Measurements from ENCODE around the gene IL18RAP.

IL18RAP gene

DNA sequence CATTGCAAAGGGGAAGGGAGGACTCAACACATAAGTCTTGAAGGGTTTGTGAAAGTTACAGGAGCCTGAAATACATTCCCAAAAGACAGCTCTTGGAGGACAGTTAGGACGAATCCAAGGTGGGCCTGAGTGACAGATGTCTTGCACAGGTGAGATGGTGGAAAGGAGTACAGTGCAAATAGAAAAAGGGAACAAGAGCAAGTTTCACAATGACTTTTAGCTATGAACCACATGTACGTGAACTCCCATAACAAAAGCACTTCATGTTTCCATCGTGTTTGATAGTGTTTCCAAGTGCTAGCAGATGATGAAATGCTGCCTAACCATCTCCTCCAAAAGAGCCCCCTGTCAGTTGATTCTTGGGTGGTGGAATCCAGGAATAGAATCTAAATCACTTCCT, 1.8 kb downstream of the IL18RAP start:
- no peak overlapping the region for H3K4me3 ChIP-seq (ENCODE audit: low read length)
- DNase-seq (ENCODE audit: low read depth), result no peak
- H3K27me3 ChIP-seq (replicated peaks; ENCODE audit: control insufficient read depth, insufficient read depth, low read length), result peaks cover 48% of the 10 kb centered on the region
- H3K4me1 ChIP-seq (ENCODE audit: control insufficient read depth, insufficient read depth, low read length), result no peaks in the 10 kb centered on the region
- no peak overlapping the region for H3K9ac ChIP-seq (ENCODE audit: low read length)
- peaks cover 12% of the 10 kb centered on the region for H3K9me3 ChIP-seq (ENCODE audit: control insufficient read depth, low read length)
- no peaks in the 10 kb centered on the region for H3K36me3 ChIP-seq (ENCODE audit: control insufficient read depth, insufficient read depth, low read length, severe bottlenecking)

GRCh38 chr2:102425441-102426132, 2.6 kb downstream of the IL18RAP start:
- Histone ChIP-seq H3K27me3 (replicated peaks; ENCODE audit: control insufficient read depth, insufficient read depth, low read length) (peaks cover 39% of the 10 kb centered on the region), H3K36me3 (ENCODE audit: control insufficient read depth, insufficient read depth, low read length, severe bottlenecking) (no peaks in the 10 kb centered on the region), H3K9ac (ENCODE audit: low read length) (no peak overlapping the region), H3K9me3 (ENCODE audit: control insufficient read depth, low read length) (peaks cover 12% of the 10 kb centered on the region), H3K4me3 (ENCODE audit: low read length) (no peak overlapping the region), H3K4me1 (ENCODE audit: control insufficient read depth, insufficient read depth, low read length) (no peaks in the 10 kb centered on the region)
- DNase-seq (ENCODE audit: low read depth), result no peak

DNA sequence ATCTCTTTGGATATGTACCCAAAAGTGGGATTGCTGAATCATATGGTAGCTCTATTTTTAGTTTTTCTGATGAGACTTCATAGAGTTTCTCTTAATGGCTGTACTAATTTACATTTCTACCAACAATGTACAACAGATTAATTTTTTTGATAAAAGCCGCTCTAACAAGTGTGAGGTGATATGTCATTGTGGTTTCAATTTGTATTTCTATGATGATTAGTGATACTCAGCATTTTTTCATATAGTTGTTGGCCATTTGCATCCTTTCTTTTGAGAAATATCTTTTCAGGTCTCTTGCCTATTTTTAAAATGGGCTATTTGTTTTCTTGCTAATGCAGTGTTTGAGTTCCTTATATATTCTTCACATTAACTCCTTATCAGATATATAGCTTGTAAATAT, 4.3 kb downstream of the IL18RAP start:
- no peak for DNase-seq (ENCODE audit: low read depth)
- no peak overlapping the region for H3K9ac ChIP-seq (ENCODE audit: low read length)
- H3K27me3 ChIP-seq (replicated peaks; ENCODE audit: control insufficient read depth, insufficient read depth, low read length), result peaks cover 23% of the 10 kb centered on the region
- no peaks in the 10 kb centered on the region for H3K4me1 ChIP-seq (ENCODE audit: control insufficient read depth, insufficient read depth, low read length)
- no peak overlapping the region for H3K4me3 ChIP-seq (ENCODE audit: low read length)
- peaks cover 12% of the 10 kb centered on the region for H3K9me3 ChIP-seq (ENCODE audit: control insufficient read depth, low read length)
- H3K36me3 ChIP-seq (ENCODE audit: control insufficient read depth, insufficient read depth, low read length, severe bottlenecking), result no peaks in the 10 kb centered on the region

DNA sequence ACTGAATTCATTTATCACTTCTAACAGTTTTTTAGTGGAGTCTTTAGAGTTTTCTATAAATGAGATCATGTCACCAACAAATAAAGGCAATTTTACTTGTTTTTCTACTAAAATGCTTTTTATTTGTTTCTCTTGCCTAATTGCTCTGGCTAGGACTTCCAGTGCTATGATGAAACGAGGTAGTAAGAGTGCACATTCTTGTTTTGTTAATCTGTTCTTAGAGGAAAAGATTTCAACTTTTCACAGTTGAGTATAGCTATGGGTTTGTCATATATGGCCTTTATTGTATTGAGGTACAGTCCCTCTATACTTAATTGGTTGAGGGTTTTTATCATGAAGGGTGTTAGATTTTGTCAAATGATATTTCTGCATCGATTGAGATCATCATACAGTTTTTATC, 5.6 kb downstream of the IL18RAP start:
- Histone ChIP-seq H3K4me3 (ENCODE audit: low read length) (no peak overlapping the region), H3K4me1 (ENCODE audit: control insufficient read depth, insufficient read depth, low read length) (no peaks in the 10 kb centered on the region), H3K9me3 (ENCODE audit: control insufficient read depth, low read length) (peaks cover 12% of the 10 kb centered on the region), H3K27me3 (replicated peaks; ENCODE audit: control insufficient read depth, insufficient read depth, low read length) (peaks cover 19% of the 10 kb centered on the region), H3K9ac (ENCODE audit: low read length) (no peak overlapping the region), H3K36me3 (ENCODE audit: control insufficient read depth, insufficient read depth, low read length, severe bottlenecking) (no peaks in the 10 kb centered on the region)
- no peak for DNase-seq (ENCODE audit: low read depth)

DNA sequence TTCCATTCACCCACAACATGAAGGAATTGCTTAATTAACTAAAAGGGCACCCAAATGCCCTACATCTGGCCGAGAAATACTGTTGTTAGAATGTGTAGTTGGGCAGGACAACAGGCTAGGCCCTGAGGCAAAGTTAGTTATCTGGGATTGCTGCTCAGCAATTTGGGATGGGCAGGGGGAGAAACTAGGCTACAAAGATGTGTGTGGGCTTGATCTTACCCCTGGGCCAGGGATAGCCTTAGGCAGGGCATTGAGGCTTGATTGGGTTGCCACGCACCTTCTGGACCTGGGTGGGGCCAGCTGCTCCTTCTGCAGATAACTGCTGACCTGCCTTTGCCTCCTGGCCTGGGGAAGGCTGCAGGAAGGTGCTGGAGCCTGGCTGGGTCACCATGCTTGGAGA, 9.4 kb downstream of the IL18RAP start:
- H3K9ac ChIP-seq (ENCODE audit: low read length), result no peak overlapping the region
- no peaks in the 10 kb centered on the region for H3K36me3 ChIP-seq (ENCODE audit: control insufficient read depth, insufficient read depth, low read length, severe bottlenecking)
- no peak overlapping the region for H3K4me3 ChIP-seq (ENCODE audit: low read length)
- no peak for DNase-seq (ENCODE audit: low read depth)
- no peaks in the 10 kb centered on the region for H3K4me1 ChIP-seq (ENCODE audit: control insufficient read depth, insufficient read depth, low read length)
- H3K9me3 ChIP-seq (ENCODE audit: control insufficient read depth, low read length), result peaks cover 12% of the 10 kb centered on the region
- no peaks in the 10 kb centered on the region for H3K27me3 ChIP-seq (replicated peaks; ENCODE audit: control insufficient read depth, insufficient read depth, low read length)

DNA sequence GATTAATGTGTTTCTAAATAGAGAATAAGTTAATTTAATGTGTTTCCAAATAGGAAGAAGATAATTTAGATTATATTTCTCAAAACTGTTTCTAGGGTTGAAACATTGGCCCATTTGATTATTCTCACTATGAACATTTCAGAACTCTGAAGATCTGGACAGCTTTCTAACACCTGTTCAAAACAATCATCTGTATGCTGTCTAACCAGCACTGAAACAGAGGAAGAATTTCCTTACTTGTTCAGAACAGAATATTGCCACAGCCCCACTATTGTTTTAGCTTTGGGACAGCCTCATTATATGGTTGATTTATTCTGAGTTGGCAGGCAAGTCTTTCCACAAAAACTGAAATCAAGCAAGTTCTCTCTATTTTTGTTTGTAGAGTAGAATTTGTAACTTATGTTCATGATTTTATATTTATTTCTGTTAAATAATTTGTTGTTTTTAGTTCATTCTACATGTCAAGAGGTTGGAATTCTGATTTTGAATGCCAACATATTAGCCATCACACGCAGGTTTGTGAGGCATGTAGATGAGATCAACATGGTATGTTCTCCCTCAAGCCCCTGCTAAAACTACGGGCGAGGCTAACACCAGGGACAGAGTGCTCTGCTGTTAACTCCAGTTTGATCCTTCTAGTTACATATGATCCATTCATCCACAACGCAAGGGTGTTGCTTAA, 11.2 kb downstream of the IL18RAP start:
- Histone ChIP-seq H3K27me3 (replicated peaks; ENCODE audit: control insufficient read depth, insufficient read depth, low read length) (no peaks in the 10 kb centered on the region), H3K4me3 (ENCODE audit: low read length) (no peak overlapping the region), H3K9ac (ENCODE audit: low read length) (no peak overlapping the region), H3K36me3 (ENCODE audit: control insufficient read depth, insufficient read depth, low read length, severe bottlenecking) (no peaks in the 10 kb centered on the region), H3K4me1 (ENCODE audit: control insufficient read depth, insufficient read depth, low read length) (peaks cover under 1% of the 10 kb centered on the region), H3K9me3 (ENCODE audit: control insufficient read depth, low read length) (no peaks in the 10 kb centered on the region)
- DNase-seq (ENCODE audit: low read depth), result no peak

GRCh38 chr2:102434655-102435381, 11.9 kb downstream of the IL18RAP start:
- H3K9me3 ChIP-seq (ENCODE audit: control insufficient read depth, low read length), result no peaks in the 10 kb centered on the region
- DNase-seq (ENCODE audit: low read depth), result no peak

DNA sequence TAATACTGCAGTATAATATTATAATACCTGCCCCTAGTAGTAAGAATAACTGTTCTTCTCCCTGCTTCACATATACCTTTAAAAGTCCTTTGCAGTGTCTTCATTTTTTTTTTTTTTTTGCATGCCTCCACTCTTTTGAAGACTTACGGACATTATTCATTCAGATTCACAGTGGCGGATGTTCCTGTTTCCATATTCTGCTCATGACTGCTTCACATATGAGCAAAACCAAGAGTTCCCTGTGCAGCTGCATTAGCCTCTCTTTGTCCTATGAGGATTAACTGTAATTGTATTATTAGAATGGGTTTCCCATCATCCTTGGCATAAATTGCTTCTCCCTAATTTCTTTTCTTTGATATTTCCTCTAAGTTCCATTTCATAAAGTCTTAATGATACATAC, 12.8 kb downstream of the IL18RAP start:
- DNase-seq (ENCODE audit: low read depth), result no peak
- H3K4me3 ChIP-seq (ENCODE audit: low read length), result no peak overlapping the region
- peaks cover 5% of the 10 kb centered on the region for H3K4me1 ChIP-seq (ENCODE audit: control insufficient read depth, insufficient read depth, low read length)
- H3K9me3 ChIP-seq (ENCODE audit: control insufficient read depth, low read length), result no peaks in the 10 kb centered on the region
- no peaks in the 10 kb centered on the region for H3K36me3 ChIP-seq (ENCODE audit: control insufficient read depth, insufficient read depth, low read length, severe bottlenecking)
- no peak overlapping the region for H3K9ac ChIP-seq (ENCODE audit: low read length)
- H3K27me3 ChIP-seq (replicated peaks; ENCODE audit: control insufficient read depth, insufficient read depth, low read length), result no peaks in the 10 kb centered on the region

More at GRCh38 chr2:102434655-102435381, 11.9 kb downstream of the IL18RAP start:
- Histone ChIP-seq H3K27me3 (replicated peaks; ENCODE audit: control insufficient read depth, insufficient read depth, low read length) (no peaks in the 10 kb centered on the region), H3K36me3 (ENCODE audit: control insufficient read depth, insufficient read depth, low read length, severe bottlenecking) (no peaks in the 10 kb centered on the region), H3K4me3 (ENCODE audit: low read length) (no peak overlapping the region), H3K9ac (ENCODE audit: low read length) (no peak overlapping the region), H3K4me1 (ENCODE audit: control insufficient read depth, insufficient read depth, low read length) (peaks cover 5% of the 10 kb centered on the region)

- no peak overlapping the region for H3K4me3 ChIP-seq (ENCODE audit: low read length)
- no peak for DNase-seq (ENCODE audit: low read depth)
- peaks cover 5% of the 10 kb centered on the region for H3K4me1 ChIP-seq (ENCODE audit: control insufficient read depth, insufficient read depth, low read length)
- no peaks in the 10 kb centered on the region for H3K9me3 ChIP-seq (ENCODE audit: control insufficient read depth, low read length)
- H3K36me3 ChIP-seq (ENCODE audit: control insufficient read depth, insufficient read depth, low read length, severe bottlenecking), result no peaks in the 10 kb centered on the region
- no peak overlapping the region for H3K9ac ChIP-seq (ENCODE audit: low read length)
- no peaks in the 10 kb centered on the region for H3K27me3 ChIP-seq (replicated peaks; ENCODE audit: control insufficient read depth, insufficient read depth, low read length)
Measured at GRCh38 chr2:102436323-102436722, 13.4 kb downstream of the IL18RAP start.

GRCh38 chr2:102437122-102437521, 14.2 kb downstream of the IL18RAP start:
- peaks cover 5% of the 10 kb centered on the region for H3K4me1 ChIP-seq (ENCODE audit: control insufficient read depth, insufficient read depth, low read length)
- no peaks in the 10 kb centered on the region for H3K27me3 ChIP-seq (replicated peaks; ENCODE audit: control insufficient read depth, insufficient read depth, low read length)
- no peak overlapping the region for H3K4me3 ChIP-seq (ENCODE audit: low read length)
- H3K36me3 ChIP-seq (ENCODE audit: control insufficient read depth, insufficient read depth, low read length, severe bottlenecking), result no peaks in the 10 kb centered on the region
- no peak for DNase-seq (ENCODE audit: low read depth)
- no peak overlapping the region for H3K9ac ChIP-seq (ENCODE audit: low read length)
- no peaks in the 10 kb centered on the region for H3K9me3 ChIP-seq (ENCODE audit: control insufficient read depth, low read length)

GRCh38 chr2:102438111-102438510, 15.2 kb downstream of the IL18RAP start:
- H3K9me3 ChIP-seq (ENCODE audit: control insufficient read depth, low read length), result no peaks in the 10 kb centered on the region
- H3K36me3 ChIP-seq (ENCODE audit: control insufficient read depth, insufficient read depth, low read length, severe bottlenecking), result no peaks in the 10 kb centered on the region
- DNase-seq (ENCODE audit: low read depth), result no peak
- H3K4me1 ChIP-seq (ENCODE audit: control insufficient read depth, insufficient read depth, low read length), result peaks cover 5% of the 10 kb centered on the region
- no peaks in the 10 kb centered on the region for H3K27me3 ChIP-seq (replicated peaks; ENCODE audit: control insufficient read depth, insufficient read depth, low read length)
- H3K4me3 ChIP-seq (ENCODE audit: low read length), result no peak overlapping the region
- H3K9ac ChIP-seq (ENCODE audit: low read length), result no peak overlapping the region
